Stimulated activated CD4-positive, alpha-beta T cell treated with anti-CD3 and anti-CD28 coated beads, Interleukin-1b, Interleukin-23, amount 100 ng/mL, for 4 hours (primary cell): ENCODE measurements around the gene HOXD8.

Source experiments
- DNase-seq, 2 donors: peaks; one replicate each; pipeline ENCODE4 v3.0.0-alpha.2; 2020; ENCODE audit warnings: low read depth in 2 of 2

The HOXD8 gene

DNA sequence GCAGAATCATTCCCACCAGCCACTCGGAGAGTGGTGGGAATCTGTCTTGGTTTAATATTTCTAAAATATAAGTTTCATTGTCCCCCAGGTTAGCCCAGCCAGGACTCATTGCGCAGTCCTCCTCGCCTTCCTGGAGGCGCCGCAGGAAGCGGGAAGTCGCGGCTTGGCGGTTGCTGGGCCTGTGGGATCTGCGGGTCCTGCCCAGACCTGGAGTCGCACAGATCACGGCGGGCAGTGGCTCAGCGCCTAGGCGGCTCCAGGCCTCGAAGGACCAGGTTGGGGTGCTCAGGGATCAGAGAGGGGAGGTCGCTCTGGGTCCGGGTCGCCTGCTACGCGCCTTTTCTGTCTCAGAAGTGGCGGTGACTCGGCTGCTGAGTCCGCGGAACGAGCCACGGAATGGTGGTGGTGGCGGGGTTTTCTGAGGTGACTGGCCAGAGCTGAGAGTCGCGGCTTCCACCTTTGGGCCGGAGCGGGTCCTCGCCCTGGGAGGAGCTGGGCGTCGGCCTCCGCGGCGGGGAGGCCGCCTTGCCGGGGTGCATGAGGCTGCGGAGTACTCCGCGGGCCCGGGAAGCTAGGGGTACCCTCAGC lies 30.3 kb downstream of the HOXD8 start:
- DNase-seq, result no peak

DNA sequence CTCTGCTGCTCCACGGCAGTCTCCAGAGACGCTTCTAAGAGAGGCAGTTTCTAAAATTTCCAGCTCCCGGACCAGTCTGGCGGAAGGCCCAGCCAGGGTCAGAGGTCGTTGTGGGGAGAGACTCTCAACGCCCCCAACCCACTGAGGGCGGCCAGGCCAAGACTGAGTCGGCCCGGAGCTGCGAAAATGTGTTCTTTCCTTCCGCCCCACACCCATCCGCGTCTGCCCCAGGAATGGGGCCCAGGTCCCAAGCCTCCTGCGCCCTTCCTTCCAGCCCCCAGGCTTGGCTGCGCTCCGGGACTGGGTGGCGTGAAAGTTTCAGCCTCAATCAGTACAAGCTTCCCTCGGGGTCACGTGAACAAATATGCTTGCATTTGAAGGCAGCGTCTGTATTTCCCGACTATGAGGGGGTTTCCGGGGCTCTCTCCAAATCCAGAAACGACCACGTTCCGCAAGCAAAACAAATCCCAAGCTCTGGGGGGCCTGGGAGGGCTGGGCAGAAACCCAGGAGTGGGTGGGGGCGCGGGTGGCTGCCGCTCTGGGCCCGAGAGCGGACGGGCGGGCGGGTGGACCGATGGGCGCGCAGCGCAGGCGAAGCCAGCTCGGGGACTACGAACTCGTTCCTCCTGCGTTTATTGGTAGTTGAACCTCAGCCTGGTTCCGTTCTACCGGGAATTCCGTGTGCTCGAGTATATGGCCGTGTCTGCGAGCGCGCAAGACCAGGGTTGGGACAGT lies 30.9 kb downstream of the HOXD8 start:
- no peak for DNase-seq

DNA sequence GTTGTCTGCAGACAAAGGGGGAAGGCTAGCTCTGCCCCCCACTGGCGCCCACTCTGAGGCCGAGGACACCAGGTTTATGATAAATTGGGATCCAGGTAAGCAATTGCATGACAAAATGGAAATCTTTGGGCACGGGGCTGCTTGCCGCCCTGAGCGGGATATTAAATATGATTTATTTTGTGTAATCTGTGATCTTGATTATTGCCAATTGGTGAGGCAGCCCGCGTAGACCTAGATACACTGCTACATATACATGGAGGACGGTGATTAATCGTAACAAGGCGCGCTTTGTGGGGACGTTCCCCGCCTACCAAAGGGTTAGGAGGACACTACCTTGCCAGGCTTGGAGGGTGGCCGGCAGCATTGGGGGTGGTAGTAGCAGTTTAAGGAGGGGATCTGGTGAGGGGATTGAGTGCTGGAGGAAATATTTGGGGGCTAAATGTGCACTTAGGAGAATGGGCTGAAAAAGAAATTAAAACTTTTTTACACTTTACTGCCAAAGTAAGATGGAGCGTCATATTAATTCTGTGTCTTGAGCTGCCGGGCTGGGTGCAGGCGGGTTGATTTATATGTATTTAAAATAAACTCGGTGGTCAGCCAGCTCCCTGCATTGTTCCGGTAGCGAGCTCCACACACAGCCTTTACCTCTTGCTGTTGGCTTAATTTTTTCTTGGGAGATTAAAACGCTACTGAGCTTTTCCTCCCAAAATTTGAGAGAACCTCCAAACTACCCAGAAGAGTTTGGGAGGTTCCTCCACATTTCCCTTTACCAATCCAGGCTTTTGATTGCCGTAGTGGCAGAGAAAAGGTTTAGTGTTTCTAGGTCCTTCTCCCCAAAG lies 31.7 kb downstream of the HOXD8 start:
- DNase-seq, result no peak

DNA sequence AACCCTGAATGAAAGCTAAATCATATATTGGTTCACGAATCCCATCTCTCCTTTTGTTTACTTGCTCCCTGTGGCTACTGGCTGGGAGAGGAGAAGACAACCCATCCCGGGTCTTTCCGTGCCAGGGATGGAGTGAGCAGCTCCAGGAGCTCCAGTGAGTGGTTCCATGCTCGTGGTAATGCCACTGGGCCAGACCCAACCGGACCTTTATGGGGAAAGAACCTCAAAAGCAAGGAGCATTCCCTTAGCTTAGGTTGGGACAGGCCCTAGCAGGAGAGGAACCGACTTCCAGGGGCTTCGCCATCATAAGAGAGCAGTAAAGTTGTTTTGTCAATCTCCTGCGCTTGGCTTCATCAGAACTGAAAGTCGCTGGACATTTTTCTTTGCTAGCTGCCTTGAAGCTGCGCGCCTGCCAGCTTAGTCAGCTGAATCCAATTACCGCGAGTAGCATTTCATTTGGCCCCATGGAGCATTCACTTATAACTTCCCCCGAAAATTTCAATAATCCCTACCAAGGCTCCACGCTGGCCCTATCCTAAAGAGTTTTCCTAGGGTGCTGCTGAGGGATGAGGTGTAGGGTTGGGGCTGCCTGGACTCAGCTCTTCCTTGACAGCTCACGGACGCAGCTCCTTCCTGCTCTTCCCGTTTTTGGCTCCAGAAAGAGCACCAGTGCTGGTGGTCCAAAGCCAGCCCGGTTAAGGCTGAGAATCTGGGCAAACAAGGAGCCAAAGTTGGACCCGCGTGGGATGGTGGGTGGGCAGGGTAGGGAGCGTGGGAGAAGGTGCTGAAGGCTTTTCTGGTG lies 32.5 kb downstream of the HOXD8 start:
- DNase-seq, result no peak

DNA sequence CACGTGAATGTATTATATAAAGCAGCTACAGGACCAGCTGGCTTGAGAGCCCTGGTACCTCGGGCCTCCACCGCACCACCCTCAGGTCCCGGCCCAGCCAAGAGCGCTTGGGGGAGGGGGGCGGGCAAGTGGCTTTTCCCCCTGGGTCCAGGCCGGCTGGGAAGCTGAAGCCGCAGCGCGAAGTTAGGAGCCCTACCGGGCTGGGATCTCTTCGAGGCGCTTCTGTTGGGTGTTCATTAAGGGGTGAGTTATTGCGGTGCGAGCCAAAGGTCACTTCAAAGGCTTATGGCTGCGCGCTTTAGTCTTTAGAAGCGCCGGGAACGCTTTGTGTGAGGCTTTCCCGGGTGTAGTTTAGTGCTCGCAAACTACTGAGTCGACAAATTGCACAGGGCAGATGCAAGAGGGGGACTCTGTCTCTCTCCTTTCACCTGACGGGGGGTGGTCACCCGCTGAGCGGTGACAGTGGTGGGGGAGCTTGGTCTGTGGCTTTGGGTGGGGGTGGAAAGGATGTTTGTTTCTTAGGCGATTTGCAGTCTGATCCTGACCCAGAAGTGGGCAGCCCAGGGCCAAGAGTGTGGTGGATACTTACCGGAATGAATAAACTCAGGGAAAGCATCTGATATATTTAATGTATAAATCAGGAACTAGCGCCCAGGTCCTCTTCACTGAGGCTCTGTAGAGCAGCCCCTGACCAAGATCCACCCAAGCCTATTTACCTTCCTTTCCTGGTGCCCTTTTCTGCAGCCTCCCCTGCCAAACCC lies 33.6 kb downstream of the HOXD8 start:
- no peak for DNase-seq

DNA sequence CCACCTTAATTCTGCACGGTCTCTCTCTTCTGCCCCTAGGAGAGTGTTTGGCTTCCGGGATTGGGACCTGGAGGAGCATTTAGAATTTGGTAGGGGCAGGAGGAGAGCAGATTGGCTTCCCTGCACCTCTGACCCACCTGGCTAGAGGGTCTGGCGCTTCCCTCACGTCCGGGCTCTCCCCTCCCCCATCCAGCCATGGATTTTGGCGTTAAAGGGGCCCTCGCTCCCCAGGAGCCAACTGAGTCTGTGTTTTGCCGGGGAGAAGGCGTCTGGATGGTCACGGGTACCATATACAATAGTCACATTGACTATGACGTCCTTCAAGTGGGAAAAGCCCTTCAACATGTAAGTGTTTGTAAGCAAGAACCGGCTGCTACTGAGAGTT lies 34.2 kb downstream of the HOXD8 start:
- no peak for DNase-seq

DNA sequence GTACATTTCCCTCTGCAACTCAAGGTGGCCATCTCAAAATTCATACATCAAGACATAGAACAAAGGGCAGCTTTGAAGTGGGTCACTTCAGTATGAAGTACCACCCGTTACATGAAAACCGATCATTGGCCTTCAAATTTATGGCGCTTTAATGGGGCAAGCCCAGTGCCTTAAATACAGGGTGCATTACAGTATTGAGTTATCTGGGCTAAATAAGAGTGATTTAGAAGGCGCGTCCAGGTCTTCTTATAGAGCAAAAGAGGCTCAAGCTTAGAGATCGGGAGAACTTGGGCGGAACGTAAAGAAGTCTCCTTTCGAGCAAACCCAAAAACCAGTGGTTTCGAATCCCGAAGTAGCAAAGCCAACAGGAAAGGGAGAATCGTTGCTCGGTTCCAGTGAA lies 34.7 kb downstream of the HOXD8 start:
- no peak for DNase-seq

DNA sequence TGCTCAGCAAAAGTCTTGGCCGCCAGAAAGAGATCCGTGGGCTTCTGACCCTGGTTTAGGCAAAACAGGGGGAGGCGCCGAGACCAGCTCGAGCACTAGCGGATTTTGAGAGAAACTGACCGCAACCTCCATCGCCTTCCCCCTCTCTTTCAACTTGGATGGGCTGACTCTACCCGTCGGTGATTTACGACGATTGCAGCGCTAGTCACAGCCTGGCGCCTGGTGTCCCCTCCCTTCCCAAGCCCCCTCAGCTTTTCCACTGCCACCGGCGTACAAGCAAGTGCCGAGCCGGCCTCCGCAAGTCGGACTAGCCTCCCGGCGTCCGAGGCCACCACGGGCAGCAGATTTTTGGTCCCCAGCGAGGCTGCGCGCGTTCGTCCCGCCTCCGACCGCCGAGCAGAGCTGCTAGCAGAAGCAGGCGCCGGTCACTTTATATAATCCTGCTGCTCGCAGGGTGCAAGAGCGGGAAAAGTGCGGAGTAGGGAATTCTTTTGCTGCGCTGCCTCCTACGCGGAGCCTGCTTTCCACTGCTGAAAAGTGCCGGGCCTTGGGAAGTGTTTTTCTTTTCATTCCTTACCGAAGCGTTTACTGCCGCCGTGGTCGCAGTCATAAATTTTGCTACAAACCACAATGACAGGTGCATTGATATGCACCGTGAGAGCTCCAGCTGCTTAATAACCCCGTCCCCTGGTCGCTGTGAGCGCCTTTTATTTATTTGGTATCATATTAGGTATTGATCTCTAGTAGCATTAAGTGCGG lies 35.3 kb downstream of the HOXD8 start:
- no peak for DNase-seq

DNA sequence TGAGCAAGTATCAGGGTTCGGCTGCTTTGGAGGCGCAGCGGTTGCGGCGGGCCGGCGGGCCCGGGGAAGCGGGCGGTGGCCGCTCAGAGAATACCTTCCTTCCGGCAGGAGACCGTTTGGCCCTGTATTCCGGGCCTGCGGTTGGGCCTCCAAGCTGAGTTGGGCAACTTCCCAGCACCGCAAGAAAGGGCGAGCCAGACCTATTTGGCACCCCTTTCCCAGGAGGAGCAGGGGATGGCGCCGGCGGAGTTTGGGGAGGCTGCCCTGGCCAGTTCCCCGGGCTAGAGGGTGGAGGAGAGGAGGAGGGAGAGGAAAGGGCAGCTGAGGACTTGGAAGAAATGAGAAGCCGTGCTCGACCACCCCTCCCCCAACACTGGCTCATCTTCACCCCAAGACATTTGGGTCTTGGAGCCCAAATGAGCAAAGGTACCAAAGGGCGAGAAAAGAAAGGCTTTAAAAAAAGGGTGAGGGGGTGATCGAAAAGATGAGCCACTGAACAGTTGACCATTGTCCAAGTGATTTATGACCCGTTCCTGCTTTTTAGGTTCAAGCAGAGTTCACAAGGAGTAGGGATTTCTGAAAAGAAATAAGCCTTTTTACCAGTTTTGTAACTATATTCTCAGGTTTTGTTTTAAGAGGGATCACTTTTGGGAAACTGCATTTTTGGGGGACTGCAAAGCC lies 36.0 kb downstream of the HOXD8 start:
- DNase-seq, result no peak

DNA sequence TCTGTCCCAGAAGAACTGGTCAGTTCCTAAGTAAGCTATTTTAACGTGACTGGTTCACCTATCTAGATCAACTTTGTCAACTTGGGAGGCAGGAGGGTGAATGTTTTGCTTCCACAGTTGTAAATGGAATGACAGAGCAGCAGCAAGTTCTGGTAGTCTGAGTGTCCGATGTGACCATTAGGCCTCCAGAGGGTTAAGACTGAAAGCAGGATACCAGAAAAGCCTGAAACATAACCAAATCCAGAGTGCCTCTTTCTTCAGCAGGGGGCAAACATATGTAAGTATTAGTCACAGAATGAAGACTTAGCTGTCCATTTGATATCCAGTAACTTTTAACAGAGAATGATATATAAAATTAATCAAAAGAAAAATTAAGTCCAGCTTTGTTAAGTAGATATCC lies 36.8 kb downstream of the HOXD8 start:
- DNase-seq, result no peak

DNA sequence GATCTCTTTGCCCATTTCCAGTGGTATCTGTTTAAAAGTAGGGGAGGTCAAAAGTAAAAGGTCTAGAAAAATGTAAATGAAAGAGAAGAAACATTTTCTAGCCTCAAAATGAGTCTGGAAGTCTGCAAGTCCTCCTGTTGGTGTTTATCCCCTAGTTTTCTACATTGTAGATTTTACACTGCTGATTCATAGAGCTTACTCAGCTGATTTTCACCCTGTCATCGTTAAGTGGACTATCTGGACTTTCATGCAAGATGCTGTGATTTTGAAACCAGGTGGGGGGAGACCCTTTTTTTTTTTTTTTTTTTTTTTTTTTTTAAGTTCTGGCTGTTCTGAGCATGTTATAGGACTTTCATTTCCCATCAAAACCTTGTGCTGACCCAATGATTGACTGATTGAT lies 37.9 kb downstream of the HOXD8 start:
- DNase-seq, result no peak

DNA sequence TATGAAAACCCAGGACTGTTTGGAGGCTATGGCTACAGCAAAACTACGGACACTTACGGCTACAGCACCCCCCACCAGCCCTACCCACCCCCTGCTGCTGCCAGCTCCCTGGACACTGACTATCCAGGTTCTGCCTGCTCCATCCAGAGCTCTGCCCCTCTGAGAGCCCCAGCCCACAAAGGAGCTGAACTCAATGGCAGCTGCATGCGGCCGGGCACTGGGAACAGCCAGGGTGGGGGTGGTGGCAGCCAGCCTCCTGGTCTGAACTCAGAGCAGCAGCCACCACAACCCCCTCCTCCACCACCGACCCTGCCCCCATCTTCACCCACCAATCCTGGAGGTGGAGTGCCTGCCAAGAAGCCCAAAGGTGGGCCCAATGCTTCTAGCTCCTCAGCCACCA lies 39.7 kb downstream of the HOXD8 start:
- DNase-seq, result no peak

DNA sequence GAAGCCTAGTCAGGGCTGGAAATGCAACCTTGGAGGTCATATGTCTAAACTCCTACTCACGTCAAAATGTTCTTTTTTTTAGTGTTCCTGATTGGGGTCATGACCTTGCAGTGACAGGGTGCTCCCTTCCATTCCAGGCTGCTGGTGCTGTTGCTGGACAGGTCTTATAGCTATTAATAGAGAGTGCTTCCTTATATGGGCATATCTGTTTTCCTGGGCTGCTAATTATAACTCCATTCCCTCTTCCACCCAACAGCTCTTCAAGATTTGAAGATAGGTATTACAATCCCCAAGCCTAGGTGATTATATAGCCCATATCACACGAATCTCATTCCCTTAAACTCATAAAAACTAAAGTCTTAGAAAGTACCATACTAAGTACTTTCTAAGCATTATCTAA lies 40.2 kb downstream of the HOXD8 start:
- DNase-seq, result no peak

DNA sequence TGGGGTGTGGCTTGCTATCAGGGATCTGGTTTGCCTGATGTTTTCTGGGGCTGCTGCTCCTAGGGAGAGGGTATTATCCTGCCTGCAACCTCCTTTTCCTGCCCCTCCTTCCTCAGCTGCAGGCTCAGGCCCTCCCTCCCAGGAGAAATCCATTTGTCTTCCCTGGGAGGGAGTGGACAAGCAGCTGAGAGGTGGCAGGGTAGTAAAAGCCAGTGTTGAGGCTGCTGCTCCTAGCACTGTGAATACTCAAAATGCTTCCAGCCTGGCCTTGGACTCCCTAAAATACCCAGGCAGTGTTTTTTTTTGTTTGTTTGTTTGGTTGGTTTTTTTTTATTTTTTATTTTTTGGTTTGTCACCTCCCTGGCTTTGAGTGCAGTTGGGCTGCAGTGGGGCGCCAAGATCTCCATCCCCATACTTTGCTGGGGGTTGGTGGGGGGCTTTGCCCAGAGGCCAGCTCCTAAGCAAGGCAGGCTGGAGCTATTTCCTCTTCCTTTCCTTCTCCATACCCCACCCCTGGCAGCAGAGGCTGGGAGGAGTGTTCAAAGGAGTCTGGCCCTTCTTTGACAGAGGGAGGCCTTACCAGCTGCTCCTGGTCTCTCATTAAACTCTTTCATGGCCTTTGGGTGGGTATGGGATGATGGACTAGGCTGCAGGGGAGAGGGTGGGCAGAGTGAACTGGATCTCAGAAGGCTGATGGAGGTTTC lies 41.2 kb downstream of the HOXD8 start:
- DNase-seq, result no peak

DNA sequence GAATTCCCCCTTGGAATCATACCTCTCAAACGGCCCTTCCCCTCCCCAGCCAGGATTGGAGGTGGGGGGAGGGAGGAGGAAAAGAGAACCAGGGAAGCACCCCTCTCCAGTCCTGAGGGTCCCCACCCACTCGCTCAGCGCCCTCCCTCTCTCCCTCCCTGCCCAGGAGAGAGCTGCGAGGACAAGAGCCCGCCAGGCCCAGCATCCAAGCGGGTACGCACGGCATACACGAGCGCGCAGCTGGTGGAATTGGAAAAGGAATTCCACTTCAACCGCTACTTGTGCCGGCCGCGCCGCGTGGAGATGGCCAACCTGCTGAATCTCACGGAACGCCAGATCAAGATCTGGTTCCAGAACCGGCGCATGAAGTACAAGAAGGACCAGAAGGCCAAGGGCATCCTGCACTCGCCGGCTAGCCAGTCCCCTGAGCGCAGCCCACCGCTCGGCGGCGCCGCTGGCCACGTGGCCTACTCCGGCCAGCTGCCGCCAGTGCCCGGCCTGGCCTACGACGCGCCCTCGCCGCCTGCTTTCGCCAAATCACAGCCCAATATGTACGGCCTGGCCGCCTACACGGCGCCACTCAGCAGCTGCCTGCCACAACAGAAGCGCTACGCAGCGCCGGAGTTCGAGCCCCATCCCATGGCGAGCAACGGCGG lies 42.0 kb downstream of the HOXD8 start:
- DNase-seq, result no peak

DNA sequence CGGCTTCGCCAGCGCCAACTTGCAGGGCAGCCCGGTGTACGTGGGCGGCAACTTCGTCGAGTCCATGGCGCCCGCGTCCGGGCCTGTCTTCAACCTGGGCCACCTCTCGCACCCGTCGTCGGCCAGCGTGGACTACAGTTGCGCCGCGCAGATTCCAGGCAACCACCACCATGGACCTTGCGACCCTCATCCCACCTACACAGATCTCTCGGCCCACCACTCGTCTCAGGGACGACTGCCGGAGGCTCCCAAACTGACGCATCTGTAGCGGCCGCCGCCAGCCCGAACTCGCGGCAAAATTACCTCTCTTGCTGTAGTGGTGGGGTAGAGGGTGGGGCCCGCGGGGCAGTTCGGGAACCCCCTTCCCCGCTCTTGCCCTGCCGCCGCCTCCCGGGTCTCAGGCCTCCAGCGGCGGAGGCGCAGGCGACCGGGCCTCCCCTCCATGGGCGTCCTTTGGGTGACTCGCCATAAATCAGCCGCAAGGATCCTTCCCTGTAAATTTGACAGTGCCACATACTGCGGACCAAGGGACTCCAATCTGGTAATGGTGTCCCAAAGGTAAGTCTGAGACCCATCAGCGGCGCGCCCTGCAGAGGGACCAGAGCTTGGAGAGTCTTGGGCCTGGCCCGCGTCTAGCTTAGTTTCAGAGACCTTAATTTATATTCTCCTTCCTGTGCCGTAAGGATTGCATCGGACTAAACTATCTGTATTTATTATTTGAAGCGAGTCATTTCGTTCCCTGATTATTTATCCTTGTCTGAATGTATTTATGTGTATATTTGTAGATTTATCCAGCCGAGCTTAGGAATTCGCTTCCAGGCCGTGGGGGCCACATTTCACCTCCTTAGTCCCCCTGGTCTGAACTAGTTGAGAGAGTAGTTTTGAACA lies 42.7 kb downstream of the HOXD8 start:
- no peak for DNase-seq

DNA sequence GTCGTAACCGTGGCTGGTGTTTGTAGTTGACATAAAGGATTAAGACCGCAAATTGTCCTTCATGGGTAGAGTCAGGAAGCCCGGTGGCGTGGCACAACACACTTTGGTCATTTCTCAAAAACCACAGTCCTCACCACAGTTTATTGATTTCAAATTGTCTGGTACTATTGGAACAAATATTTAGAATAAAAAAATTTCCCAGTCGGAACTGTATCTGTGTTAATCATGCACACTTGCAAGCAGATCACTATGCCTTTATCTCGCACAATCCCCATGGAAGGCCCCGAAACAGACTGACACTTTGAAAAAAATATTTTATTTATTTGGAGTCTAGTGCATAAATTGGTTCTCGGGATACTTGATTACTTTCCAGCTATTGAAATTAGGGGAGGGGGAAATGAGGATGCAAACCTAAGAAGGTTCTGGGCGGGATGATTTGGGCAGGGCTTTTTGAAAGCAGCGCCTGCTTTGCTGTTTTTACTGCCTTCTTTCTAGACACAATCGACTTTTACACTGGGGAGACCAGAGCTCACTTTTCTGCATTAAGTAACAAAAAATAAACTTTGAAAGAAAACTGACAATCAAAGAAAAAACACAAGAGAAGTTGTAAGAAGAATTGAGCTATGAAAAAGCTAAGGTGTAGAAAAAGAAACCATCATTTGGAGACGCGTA lies 43.5 kb downstream of the HOXD8 start:
- no peak for DNase-seq
